Subcutaneous adipose tissue (tissue), 4 donors: Measurements from ENCODE around the gene ATG16L2. TPM values are rescaled to one million over a fixed set of nuclear protein-coding genes. Genes with fewer than 3 reads are reported as not detected.

Experiments
- CTCF ChIP-seq: fragments of 450-650 bp; IDR thresholded peaks from one replicate; pipeline ENCODE4 v1.5.1; 2016; ENCODE audit warnings: low read depth, mild to moderate bottlenecking, control low read depth, antibody characterized with exemption, moderate library complexity
- total RNA-seq, 4 donors: library from RNA; depleted of rRNA; stranded (reverse); fragments of >200 nt; gene quantifications; one replicate each; pipeline ENCODE4 v1.1.0, GENCODE V29; 2016

Gene ATG16L2
- total RNA-seq, 4 donors from 2014 or later, result 12.6 to 50.8 (median 34.0) TPM

GRCh38 chr11:72776117-72776843, 37.9 kb upstream of the ATG16L2 start:
- no peak for TF ChIP-seq CTCF

GRCh38 chr11:72776844-72777754, 37.1 kb upstream of the ATG16L2 start:
- no peak for TF ChIP-seq CTCF

GRCh38 chr11:72777755-72778278, 36.4 kb upstream of the ATG16L2 start:
- TF ChIP-seq CTCF, result no peak

- TF ChIP-seq CTCF, result no peak
These were observed 35.4 kb upstream of the ATG16L2 start for GRCh38 chr11:72778535-72779494.

GRCh38 chr11:72779495-72780128, 34.6 kb upstream of the ATG16L2 start:
- TF ChIP-seq CTCF, result no peak

- no peak for TF ChIP-seq CTCF
These were observed 33.7 kb upstream of the ATG16L2 start for GRCh38 chr11:72780296-72781062.
